GM12801 (cell line): ENCODE measurements around the gene RASD2.

ENCODE experiments used
- CTCF ChIP-seq: IDR thresholded peaks from one replicate; pipeline ENCODE4 v1.5.1; 2011; ENCODE audit warnings: control low read depth; ENCODE audit not compliant: insufficient read length; ENCODE audit errors: extremely low read depth

The RASD2 gene

DNA sequence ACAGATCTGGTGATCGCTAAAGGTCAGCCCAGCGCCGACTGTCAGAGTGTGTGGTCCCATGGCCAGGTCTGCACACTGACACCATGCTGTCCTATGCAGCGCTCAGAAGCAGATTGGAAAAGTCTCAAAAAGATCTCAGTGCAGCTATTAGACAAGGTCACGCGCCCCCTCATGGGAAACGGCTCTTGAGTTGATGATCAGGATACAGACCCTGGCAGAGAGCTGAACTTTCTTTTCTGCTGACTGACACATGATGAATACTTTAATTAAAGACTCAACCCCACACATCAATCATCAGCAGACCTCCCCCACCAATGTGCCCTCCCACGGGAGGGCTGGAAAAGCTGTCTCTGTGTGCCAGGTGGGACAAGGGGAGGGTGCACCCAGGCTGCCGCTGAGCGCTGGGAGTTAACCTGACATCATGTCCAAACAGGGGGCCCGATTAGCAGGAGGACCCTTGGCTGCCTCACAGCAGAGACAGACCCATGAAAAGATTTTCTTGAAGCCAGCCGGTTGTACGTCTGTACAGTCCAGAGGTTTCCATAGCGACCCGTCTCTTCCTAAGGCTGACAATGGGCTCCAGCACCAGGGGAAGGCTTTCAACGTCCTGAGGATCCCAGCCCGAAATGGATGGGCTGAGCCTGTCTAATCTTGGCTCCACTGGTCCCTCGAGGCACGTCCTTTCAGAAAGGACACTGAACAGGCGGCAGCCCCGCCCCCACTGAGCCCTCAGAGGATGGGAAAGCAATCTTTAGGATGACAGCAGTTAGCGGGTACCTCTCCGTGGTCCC, 26.9 kb downstream of the RASD2 start:
- no peak for TF ChIP-seq CTCF

- TF ChIP-seq CTCF: no peak
These were observed 28.4 kb downstream of the RASD2 start for GRCh38 chr22:35568751-35569739.

DNA sequence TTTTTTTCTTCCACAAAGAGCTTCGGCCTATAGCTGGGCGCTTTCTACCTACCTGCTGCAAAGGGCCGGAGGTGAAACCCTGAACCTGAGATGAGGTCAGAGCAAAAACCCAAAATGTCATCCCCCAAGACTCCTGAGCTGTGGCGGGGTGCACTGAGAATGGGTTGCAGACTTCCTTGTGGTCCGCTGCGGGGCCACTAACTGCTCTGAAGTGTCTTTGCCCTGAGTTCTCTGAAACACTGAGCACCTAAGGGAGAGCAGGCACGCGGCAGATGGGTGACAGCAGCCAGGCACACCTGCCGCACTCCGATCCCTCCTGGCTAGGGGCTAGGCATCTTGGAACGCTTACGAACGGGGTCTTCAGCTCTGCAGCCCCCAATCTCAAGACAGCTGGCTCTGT, 29.3 kb downstream of the RASD2 start:
- no peak for TF ChIP-seq CTCF

GRCh38 chr22:35570686-35571194, 30.1 kb downstream of the RASD2 start:
- no peak for TF ChIP-seq CTCF

- no peak for TF ChIP-seq CTCF
These were observed 31.9 kb downstream of the RASD2 start for GRCh38 chr22:35572556-35572955.

- no peak for TF ChIP-seq CTCF
These were observed 34.6 kb downstream of the RASD2 start for GRCh38 chr22:35575116-35575748.

DNA sequence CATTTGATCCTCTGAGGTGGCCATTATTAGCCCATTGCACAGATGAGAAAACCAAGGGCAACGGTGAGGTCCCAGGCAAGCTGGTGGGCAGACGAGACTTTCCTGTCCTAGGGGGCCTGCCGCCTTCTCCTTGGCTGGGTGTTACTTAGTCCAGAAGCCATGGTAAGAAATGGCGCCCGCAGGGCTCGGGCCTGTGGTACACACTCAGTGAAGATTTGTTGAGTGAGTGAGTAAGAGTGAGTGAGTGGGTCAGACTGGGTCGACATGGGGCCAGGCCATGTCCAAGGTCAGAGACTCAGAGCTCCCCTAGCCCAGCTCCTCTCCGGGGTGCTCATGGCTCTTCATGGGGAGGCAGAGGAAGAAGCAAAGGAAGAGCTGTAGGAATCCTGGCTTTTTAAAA, 36.0 kb downstream of the RASD2 start:
- TF ChIP-seq CTCF: no peak
